Tibial artery (tissue), 4 donors: ENCODE measurements around the gene ANKRD11.
"Not testable (repeated sequence)": the region's sequence is repeated elsewhere in the genome, so short reads cannot be mapped to it uniquely, and the experiment has no call there.

Experiments used
- DNase-seq, 2 donors: peaks; one replicate each; pipeline ENCODE4 v3.0.0-alpha.2; 2019
- H3K27ac ChIP-seq, 2 donors: fragments of 200-600 bp; sonication (generic) in 1 of 2; 1 replicate in 1 of 2; 2 replicates in 1 of 2; pipeline ENCODE4 v1.5.1; 2018 to 2019; ENCODE audit warnings: mild to moderate bottlenecking in 1 of 2
- H3K27me3 ChIP-seq, 2 donors: fragments of 200-600 bp; sonication (generic) in 1 of 2; one replicate each; pipeline versions ENCODE4 v1.5.1 to v1.6.0; 2016 to 2019
- H3K36me3 ChIP-seq, 3 donors: fragments of 200-600 bp; sonication (generic) in 2 of 3; one replicate each; pipeline ENCODE4 v1.5.1; 2016 to 2019; ENCODE audit warnings: mild to moderate bottlenecking in 2 of 3
- H3K4me1 ChIP-seq, 4 donors: fragments of 200-600 bp; sonication (generic) in 2 of 4; 1 replicate in 3 of 4; 2 replicates in 1 of 4; pipeline ENCODE4 v1.5.1; 2016 to 2019
- H3K4me3 ChIP-seq, 2 donors: fragments of 200-600 bp; sonication (generic) in 1 of 2; 1 replicate in 1 of 2; 2 replicates in 1 of 2; pipeline ENCODE4 v1.5.1; 2018 to 2019; ENCODE audit warnings: mild to moderate bottlenecking in 2 of 2
- H3K9me3 ChIP-seq, 3 donors: fragments of 200-600 bp; sonication (generic) in 1 of 3; one replicate each; pipeline ENCODE4 v1.5.1; 2016 to 2019
- intact Hi-C: fragments of 100-400 bp; cut with DNase I; formaldehyde crosslinking; loops from one replicate; pipeline ENCODE4 v1.15.0; 2023; ENCODE audit warnings: low total_unique reads
- TF ChIP-seq, protein P1 (sequence below), 2 experiments: fragments of 200-600 bp in 1 of 2; fragments of 450-650 bp in 1 of 2; IDR thresholded peaks; one replicate each; pipeline ENCODE4 v1.5.1; 2017 to 2019; ENCODE audit warnings: antibody characterized with exemption in 2 of 2, mild to moderate bottlenecking in 1 of 2, moderate library complexity in 1 of 2

The ANKRD11 gene

DNA sequence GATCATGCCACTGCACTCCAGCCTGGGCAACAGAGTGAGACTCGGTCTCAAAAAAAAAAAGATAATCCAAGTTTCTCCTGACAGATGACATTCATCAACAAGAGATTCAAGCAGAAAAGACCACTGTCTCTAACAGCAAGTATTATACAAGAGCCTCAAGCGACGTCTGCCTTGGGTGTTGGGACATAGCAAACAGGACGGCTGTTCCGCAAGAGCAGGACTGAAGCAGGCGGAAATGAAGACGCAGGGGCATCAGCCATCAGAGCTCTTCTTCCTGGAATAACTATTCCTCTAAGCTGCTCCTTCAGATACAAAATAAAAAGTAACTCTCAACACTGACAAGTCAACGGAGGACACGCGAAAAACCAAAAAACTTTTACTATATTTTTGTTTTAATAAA, 54.0 kb downstream of the ANKRD11 start:
- Histone ChIP-seq H3K4me3 (no peak overlapping the region), H3K27me3 (no peaks in the 10 kb centered on the region), H3K27ac (no peak overlapping the region), H3K9me3 (no peaks in the 10 kb centered on the region), H3K36me3 (no peaks in the 10 kb centered on the region), H3K4me1 (peaks cover 0 to 56% (median 23%) of the 10 kb centered on the region in 4 donors)
- no peak for DNase-seq
- TF ChIP-seq, protein P1, sequence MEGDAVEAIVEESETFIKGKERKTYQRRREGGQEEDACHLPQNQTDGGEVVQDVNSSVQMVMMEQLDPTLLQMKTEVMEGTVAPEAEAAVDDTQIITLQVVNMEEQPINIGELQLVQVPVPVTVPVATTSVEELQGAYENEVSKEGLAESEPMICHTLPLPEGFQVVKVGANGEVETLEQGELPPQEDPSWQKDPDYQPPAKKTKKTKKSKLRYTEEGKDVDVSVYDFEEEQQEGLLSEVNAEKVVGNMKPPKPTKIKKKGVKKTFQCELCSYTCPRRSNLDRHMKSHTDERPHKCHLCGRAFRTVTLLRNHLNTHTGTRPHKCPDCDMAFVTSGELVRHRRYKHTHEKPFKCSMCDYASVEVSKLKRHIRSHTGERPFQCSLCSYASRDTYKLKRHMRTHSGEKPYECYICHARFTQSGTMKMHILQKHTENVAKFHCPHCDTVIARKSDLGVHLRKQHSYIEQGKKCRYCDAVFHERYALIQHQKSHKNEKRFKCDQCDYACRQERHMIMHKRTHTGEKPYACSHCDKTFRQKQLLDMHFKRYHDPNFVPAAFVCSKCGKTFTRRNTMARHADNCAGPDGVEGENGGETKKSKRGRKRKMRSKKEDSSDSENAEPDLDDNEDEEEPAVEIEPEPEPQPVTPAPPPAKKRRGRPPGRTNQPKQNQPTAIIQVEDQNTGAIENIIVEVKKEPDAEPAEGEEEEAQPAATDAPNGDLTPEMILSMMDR (IDR thresholded peaks at IDR 0.05) = no peak
- intact Hi-C loops = no loop called here

DNA sequence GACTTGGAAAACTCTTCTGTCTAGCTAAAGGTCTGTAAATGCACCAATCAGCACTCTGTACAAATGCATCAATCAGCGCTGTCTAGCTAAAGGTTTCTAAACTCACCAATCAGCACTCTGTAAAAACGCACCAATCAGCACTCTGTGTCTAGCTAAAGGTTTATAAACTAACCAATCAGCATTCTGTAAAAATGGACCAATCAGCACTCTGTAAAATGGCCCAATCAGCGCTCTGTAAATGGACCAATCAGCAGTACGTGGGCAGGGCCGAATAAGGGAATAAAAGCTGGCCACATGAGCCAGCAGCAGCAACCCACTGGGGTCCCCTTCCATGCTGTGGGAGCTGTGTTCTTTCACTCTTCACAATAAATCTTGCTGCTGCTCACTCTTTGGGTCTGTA, 55.3 kb downstream of the ANKRD11 start:
- H3K4me1 ChIP-seq = peaks cover 0 to 52% (median 33%) of the 10 kb centered on the region in 4 donors
- H3K36me3 ChIP-seq, H3K4me3 ChIP-seq, intact Hi-C loops, H3K9me3 ChIP-seq, H3K27me3 ChIP-seq, H3K27ac ChIP-seq, DNase-seq: not testable (repeated sequence)

DNA sequence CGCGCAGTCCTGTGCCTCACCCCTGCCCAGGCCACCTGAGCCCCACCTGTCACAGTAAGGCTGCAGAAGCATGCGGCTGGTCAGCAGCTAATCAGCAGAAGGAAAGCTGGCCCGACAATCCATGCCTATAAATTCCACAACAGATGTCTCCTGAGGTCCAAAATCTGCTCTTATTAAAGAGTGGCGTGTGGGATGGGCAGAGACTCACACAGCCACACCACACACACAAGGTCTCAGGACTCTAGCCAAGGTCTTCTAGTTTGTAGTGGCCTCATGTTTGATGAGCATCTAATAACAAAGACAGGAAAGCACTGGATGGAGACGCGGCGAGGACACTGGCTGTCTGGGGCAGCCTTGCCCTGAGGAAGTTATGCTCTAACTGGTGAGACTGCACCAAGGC, 55.9 kb downstream of the ANKRD11 start:
- no peak overlapping the region for H3K4me3 ChIP-seq
- H3K27me3 ChIP-seq = no peaks in the 10 kb centered on the region
- intact Hi-C loops = no loop called here
- no peaks in the 10 kb centered on the region for H3K36me3 ChIP-seq
- TF ChIP-seq, protein P1 (IDR thresholded peaks at IDR 0.05) = no peak
- DNase-seq = no peak
- no peaks in the 10 kb centered on the region for H3K9me3 ChIP-seq
- no peak overlapping the region for H3K27ac ChIP-seq
- H3K4me1 ChIP-seq = peaks cover 0 to 51% (median 31%) of the 10 kb centered on the region in 4 donors

DNA sequence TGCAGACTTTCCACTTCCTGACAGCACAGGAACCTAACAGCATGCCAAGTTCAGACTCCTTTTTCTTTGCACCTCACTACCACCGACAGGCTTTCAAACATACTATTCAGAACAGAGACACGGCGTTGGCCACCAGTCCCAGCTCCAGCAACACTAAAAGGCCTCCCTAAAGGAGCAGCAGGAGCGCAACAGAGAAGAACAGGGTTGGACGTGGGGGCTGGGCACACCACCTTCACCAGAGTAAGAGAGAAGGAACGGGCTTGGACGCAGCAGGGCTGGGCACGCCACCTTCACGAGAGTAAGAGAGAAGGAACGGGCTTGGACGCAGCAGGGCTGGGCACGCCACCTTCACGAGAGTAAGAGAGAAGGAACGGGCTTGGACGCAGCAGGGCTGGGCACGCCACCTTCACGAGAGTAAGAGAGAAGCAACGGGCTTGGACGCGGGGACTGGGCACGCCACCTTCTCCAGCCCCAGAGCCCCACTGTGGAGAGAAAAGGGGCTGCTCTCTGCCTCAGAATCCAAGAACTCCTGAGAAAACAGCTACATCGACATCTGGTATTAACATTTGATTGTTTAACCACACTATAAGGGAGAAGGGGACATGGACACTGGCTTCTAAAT, 56.9 kb downstream of the ANKRD11 start:
- DNase-seq, H3K27ac ChIP-seq, H3K36me3 ChIP-seq, intact Hi-C loops, H3K4me3 ChIP-seq, H3K9me3 ChIP-seq, H3K27me3 ChIP-seq: not testable (repeated sequence)
- H3K4me1 ChIP-seq = peaks cover 0 to 47% (median 30%) of the 10 kb centered on the region in 4 donors

DNA sequence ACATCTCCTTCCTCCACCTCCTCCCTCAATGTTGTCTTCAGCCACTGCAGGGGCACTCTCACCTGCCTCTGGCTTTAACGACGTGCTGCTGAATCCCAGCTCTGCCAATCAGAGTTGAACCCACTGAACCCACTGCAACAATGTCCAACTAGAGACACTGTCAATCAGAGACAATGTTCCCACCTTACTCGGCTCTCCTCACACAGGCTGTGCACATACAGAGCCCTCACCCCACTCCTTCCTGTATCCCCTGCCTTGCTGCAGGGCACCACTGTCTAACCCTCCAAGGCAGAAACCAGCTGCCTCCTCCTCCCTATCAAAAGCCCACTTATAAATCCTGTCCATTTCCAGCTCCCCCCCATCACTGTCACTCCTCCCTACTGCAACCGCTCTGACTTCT, 58.7 kb downstream of the ANKRD11 start:
- DNase-seq = no peak
- TF ChIP-seq, protein P1 (IDR thresholded peaks at IDR 0.05) = no peak
- H3K36me3 ChIP-seq = no peaks in the 10 kb centered on the region
- H3K4me3 ChIP-seq = no peak overlapping the region
- no peaks in the 10 kb centered on the region for H3K9me3 ChIP-seq
- no peaks in the 10 kb centered on the region for H3K27me3 ChIP-seq
- intact Hi-C loops = no loop called here
- peaks cover 0 to 45% (median 24%) of the 10 kb centered on the region in 4 donors for H3K4me1 ChIP-seq
- H3K27ac ChIP-seq = no peak overlapping the region

DNA sequence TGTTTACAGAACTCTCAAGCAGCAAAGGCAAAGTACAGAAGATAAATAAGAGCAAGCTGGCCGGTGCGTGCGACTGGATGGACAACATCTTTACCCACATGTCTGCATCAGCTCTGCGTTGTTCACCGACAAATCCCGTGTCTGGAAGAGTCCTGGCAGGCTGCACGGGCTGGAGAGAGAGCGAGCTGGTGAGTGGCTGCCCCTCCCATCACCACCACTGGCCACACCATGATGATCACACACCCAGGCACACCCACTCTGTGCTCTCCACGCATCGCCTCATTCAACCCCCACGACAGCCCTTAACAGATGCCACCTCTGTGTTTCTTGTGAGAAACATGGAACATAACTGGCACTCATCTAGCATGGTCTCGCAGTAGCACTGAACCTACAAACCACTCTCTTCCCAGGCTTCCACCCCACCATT, 59.2 kb downstream of the ANKRD11 start:
- no peak for DNase-seq

More for the DNA sequence above, 59.2 kb downstream of the ANKRD11 start:
- Histone ChIP-seq H3K9me3 (no peaks in the 10 kb centered on the region), H3K27ac (no peak overlapping the region), H3K4me3 (no peak overlapping the region), H3K27me3 (no peaks in the 10 kb centered on the region), H3K4me1 (peaks cover 0 to 42% (median 24%) of the 10 kb centered on the region in 4 donors), H3K36me3 (no peaks in the 10 kb centered on the region)
- intact Hi-C loops = no loop called here
- TF ChIP-seq, protein P1 (IDR thresholded peaks at IDR 0.05) = no peak
